Large intestine (tissue), 3 donors: Measurements from ENCODE around the gene MYLK4. TPM values are rescaled to one million over a fixed set of nuclear protein-coding genes. Genes with fewer than 3 reads are reported as not detected.

Experiments
- DNase-seq, 2 donors: peaks; one replicate each; pipeline versions ENCODE4 v3.0.0 to v3.0.0-alpha.2; 2013
- H3K27ac ChIP-seq: one replicate; pipeline ENCODE4 v1.5.1; 2013; ENCODE audit warnings: low read length
- H3K27me3 ChIP-seq: 2 replicates; pipeline ENCODE4 v1.6.1; 2013; ENCODE audit warnings: low read length; ENCODE audit not compliant: control insufficient read depth, insufficient read depth
- H3K36me3 ChIP-seq: 2 replicates; pipeline ENCODE4 v1.6.1; 2013; ENCODE audit warnings: low read length; ENCODE audit not compliant: control insufficient read depth, insufficient read depth
- H3K4me1 ChIP-seq: one replicate; pipeline ENCODE4 v1.6.1; 2013; ENCODE audit warnings: low read length; ENCODE audit not compliant: control insufficient read depth, insufficient read depth
- H3K4me3 ChIP-seq: one replicate; pipeline ENCODE4 v1.5.1; 2013; ENCODE audit warnings: low read length
- H3K9me3 ChIP-seq: one replicate; pipeline ENCODE4 v1.6.1; 2013; ENCODE audit warnings: mild to moderate bottlenecking, low read depth, low read length, moderate library complexity; ENCODE audit not compliant: control insufficient read depth
- WGBS: methylation state at CpG from one replicate; pipeline ENCODE4 v1.1.5; 2013; ENCODE audit warnings: low lambda C conversion rate; ENCODE audit not compliant: insufficient coverage; 5-methylcytosine and 5-hydroxymethylcytosine counted together
- polyA plus RNA-seq: library from polyadenylated mRNA; unstranded; fragments of 120-200 nt; gene quantifications from one replicate; pipeline ENCODE4 v1.2.1, GENCODE V29; 2013

The MYLK4 gene
- polyA plus RNA-seq, 1 donor: 0.48 TPM

DNA sequence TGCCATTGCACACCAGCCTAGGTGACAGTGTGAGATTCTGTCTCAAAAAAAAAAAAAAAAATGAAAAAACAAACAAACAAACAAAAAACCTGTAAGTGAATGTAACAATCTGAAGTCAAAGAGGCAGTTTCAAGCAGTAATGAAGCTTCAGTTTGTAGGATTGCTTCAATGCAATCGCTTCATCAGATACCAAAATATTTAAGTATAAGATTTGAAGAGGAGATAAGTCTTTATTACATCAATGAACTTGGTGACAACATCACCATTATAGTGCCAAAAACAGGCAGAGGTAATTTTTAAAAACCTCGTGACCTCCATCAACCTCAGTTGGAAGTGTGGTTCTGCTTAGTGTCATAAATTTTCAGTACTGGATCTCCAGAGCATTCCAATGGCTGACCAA, 74.7 kb downstream of the MYLK4 start:
- no peaks in the 10 kb centered on the region for H3K27me3 ChIP-seq

DNA sequence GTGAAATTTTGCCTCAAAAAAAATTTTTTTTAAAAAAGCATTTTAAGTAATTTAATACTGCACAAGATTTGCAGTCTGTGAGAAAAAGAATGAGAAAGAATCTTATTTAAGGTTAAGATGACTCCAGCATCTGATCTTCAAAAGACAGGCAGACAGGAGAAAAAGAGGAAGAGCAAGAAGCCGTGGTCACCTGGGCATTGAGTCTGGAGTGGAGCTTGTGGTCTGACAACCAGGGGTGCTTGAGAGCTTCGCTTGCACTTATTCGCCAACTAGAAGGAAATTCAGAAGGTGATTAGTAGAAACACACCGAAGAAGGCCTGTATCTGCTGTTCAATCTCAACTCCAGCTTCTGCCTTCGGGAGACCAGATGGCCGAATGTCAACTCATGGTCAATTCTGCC, 75.9 kb downstream of the MYLK4 start:
- DNase-seq: no peak
- Histone ChIP-seq H3K36me3 (no peaks in the 10 kb centered on the region), H3K27ac (no peak overlapping the region), H3K9me3 (no peaks in the 10 kb centered on the region), H3K27me3 (no peaks in the 10 kb centered on the region), H3K4me1 (no peaks in the 10 kb centered on the region), H3K4me3 (no peak overlapping the region)
- no CpG with 5 or more reads among the region's 6 CpGs for WGBS

More for the DNA sequence above, 74.7 kb downstream of the MYLK4 start:
- WGBS: 78% methylated on average over 1 of the region's 2 CpGs
- Histone ChIP-seq H3K27ac (no peak overlapping the region), H3K9me3 (no peaks in the 10 kb centered on the region), H3K36me3 (no peaks in the 10 kb centered on the region), H3K4me1 (no peaks in the 10 kb centered on the region), H3K4me3 (no peak overlapping the region)
- DNase-seq: no peak

GRCh38 chr6:2669067-2669700, 81.5 kb downstream of the MYLK4 start:
- DNase-seq: no peak
- WGBS: no CpG with 5 or more reads among the region's 12 CpGs
- H3K27ac ChIP-seq: no peak overlapping the region

DNA sequence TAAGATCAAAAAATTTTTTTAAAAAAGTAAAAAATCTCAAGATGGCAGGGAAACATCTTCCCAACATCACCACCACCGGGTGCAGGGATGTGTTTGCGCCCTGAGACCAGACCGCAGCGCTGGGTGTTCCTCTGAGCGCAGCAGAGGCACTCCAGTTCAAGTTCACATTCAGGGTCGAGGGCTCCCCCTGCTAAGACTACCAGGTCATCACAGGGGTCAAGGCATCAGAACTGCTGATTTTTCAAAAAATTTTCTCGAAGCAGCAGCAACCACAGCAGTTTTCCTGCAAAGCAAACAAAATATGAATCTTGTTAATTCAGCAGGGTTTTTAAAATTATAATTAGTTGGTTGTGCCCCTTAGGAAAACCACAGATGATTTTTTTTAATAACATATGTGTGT, 83.1 kb downstream of the MYLK4 start:
- no peak for DNase-seq
- Histone ChIP-seq H3K4me1 (no peaks in the 10 kb centered on the region), H3K27ac (no peak overlapping the region), H3K27me3 (no peaks in the 10 kb centered on the region), H3K9me3 (no peaks in the 10 kb centered on the region), H3K4me3 (no peak overlapping the region), H3K36me3 (no peaks in the 10 kb centered on the region)
- no CpG with 5 or more reads among the region's 7 CpGs for WGBS

More at GRCh38 chr6:2669067-2669700, 81.5 kb downstream of the MYLK4 start:
- H3K27me3 ChIP-seq: no peaks in the 10 kb centered on the region
- H3K4me1 ChIP-seq: no peaks in the 10 kb centered on the region
- H3K9me3 ChIP-seq: no peaks in the 10 kb centered on the region
- no peaks in the 10 kb centered on the region for H3K36me3 ChIP-seq
- H3K4me3 ChIP-seq: no peak overlapping the region

- H3K36me3 ChIP-seq: no peaks in the 10 kb centered on the region
- H3K4me3 ChIP-seq: no peak overlapping the region
- no peaks in the 10 kb centered on the region for H3K4me1 ChIP-seq
- DNase-seq: peak in 1 of 2 donors; percentile 17
- no peak overlapping the region for H3K27ac ChIP-seq
- H3K9me3 ChIP-seq: no peaks in the 10 kb centered on the region
- H3K27me3 ChIP-seq: no peaks in the 10 kb centered on the region
- WGBS: 67% methylated on average over 2 of the region's 6 CpGs
Observed at GRCh38 chr6:2666906-2667575, 83.7 kb downstream of the MYLK4 start.

DNA sequence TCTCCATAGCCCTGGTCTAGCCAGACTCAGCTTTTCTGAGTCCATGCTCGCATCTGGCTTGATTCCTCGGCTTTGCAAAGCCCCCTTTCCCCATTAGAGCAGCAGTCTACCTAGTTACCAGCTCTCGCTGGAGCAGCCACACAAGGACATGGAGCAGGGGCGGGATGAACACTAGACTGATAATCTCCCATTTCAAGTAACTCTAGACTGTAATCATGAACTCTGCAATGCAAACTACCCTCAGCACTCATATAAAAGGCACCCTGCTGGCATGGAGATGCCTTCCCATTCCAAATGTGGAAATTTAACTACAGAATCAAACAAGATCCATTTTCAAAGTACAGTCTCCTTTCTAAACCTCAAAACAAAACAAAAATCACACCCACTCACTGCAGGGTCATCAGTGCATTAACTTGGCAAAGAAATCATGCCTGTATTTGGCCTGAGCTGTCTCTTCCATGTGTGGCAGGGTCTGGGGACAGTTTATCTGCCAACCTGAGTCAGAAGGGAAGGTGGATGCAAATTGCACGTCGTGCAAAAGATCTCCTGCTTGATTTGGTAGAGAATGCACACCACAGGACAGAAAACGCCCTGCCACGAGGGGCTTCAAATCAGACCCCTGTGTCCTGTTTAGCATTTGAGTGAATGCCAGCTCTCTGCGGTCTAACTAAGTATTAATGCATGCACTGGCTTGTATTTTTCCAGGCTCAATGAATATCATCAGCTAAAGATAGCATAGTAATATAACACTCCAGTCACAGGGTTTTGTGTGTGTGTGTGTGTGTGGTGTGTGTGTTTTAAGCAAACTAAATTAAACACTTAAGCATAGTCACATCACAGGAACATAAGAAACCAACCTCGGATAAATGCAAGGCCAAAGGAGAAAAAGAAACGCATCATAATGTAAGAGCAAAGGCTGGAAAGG, 85.3 kb downstream of the MYLK4 start:
- Histone ChIP-seq H3K27me3 (no peaks in the 10 kb centered on the region), H3K27ac (no peak overlapping the region), H3K4me3 (no peak overlapping the region), H3K9me3 (no peaks in the 10 kb centered on the region), H3K4me1 (no peaks in the 10 kb centered on the region), H3K36me3 (no peaks in the 10 kb centered on the region)
- WGBS: 100% methylated on average over 1 of the region's 11 CpGs
- no peak for DNase-seq

DNA sequence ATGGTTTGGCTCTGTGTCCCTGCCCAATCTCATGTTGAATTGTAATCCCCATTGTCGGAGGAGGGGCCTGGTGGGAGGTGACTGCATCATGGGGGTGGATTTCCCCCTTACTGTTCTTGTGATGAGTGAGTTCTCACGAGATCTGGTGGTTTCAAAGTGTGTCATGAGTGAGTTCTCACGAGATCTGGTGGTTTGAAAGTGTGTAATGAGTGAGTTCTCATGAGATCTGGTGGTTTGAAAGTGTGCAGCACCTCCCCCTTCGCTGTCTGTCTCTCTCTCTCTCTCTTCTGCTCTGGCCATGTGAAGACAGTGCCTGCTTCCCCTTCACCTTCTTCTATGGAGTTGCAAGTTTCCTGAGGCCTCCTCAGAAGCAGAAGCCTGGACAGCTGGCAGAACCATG, 87.6 kb downstream of the MYLK4 start:
- H3K9me3 ChIP-seq: no peaks in the 10 kb centered on the region
- no peak overlapping the region for H3K4me3 ChIP-seq
- no peaks in the 10 kb centered on the region for H3K27me3 ChIP-seq
- WGBS: no CpG with 5 or more reads among the region's 4 CpGs
- H3K36me3 ChIP-seq: no peaks in the 10 kb centered on the region
- no peak for DNase-seq
- no peaks in the 10 kb centered on the region for H3K4me1 ChIP-seq
- no peak overlapping the region for H3K27ac ChIP-seq

- DNase-seq: no peak
- no peaks in the 10 kb centered on the region for H3K36me3 ChIP-seq
- WGBS: no CpG with 5 or more reads among the region's 3 CpGs
- no peak overlapping the region for H3K27ac ChIP-seq
- no peak overlapping the region for H3K4me3 ChIP-seq
- no peaks in the 10 kb centered on the region for H3K27me3 ChIP-seq
- H3K9me3 ChIP-seq: no peaks in the 10 kb centered on the region
- H3K4me1 ChIP-seq: no peaks in the 10 kb centered on the region
Observed at GRCh38 chr6:2661651-2662050, 89.1 kb downstream of the MYLK4 start.

DNA sequence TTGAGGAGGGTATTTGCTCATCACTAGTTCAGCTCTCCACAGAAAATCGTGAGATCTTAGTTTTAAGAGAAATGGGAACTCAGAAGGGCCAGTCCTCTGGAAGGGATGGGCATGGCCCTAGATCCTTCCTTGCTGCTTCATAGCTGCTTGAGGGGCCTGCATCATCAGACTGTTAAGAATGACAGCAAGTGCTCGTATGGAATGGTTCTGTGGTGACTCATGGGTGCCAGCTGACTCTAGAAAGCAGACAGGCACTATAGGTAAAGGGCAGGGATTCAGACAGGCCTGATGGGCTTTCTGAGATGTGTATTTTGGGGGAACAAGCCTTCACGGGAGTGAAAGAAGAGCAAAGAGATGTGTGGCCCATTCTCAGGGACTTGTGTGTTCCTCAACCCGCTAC, 90.8 kb downstream of the MYLK4 start:
- H3K9me3 ChIP-seq: no peaks in the 10 kb centered on the region
- H3K27me3 ChIP-seq: no peaks in the 10 kb centered on the region
- 100% methylated on average over 1 of the region's 4 CpGs for WGBS
- H3K36me3 ChIP-seq: no peaks in the 10 kb centered on the region
- no peak for DNase-seq
- H3K27ac ChIP-seq: no peak overlapping the region
- H3K4me3 ChIP-seq: no peak overlapping the region
- H3K4me1 ChIP-seq: no peaks in the 10 kb centered on the region

GRCh38 chr6:2659381-2659780, 91.3 kb downstream of the MYLK4 start:
- DNase-seq: no peak
- H3K9me3 ChIP-seq: no peaks in the 10 kb centered on the region
- H3K27ac ChIP-seq: no peak overlapping the region
- no peaks in the 10 kb centered on the region for H3K27me3 ChIP-seq
- H3K36me3 ChIP-seq: no peaks in the 10 kb centered on the region
- WGBS: 60% methylated on average over 1 of the region's 5 CpGs
- no peak overlapping the region for H3K4me3 ChIP-seq
- H3K4me1 ChIP-seq: no peaks in the 10 kb centered on the region
